GM12878 (cell line): ENCODE data around the gene STARD13. TPM values are rescaled to one million over a fixed set of nuclear protein-coding genes. Genes with fewer than 3 reads are reported as not detected.

Source experiments
- ATAC-seq: fragments of 200-7000 bp; cut with Tn5 transposase; 3 replicates; pipeline ENCODE4 v1.9.1; 2020; ENCODE audit warnings: mild to moderate bottlenecking, moderate library complexity
- BruUV-seq: library from RNA; stranded (reverse); fragments of 400-500 nt; replicated peaks from 2 replicates; lab custom pipeline; 2021; lab: Mats Ljungman, UMichigan
- CTCF ChIA-PET: fragments of 300-600 bp; sonication (Branson Sonifier 250); formaldehyde crosslinking; extraction: SDS; loops from one replicate; lab custom pipeline; 2021; ENCODE audit warnings: inconsistent platforms; lab: Yijun Ruan, JAX
- POLR2A ChIA-PET: fragments of 350-600 bp; formaldehyde crosslinking; extraction: SDS; loops from one replicate; lab custom pipeline; 2021; ENCODE audit warnings: inconsistent platforms; lab: Charles Lee
- RAD21 ChIA-PET: fragments of 300-600 bp; sonication (Branson Sonifier 250); formaldehyde crosslinking; loops from one replicate; lab custom pipeline; 2023; ENCODE audit warnings: antibody characterized with exemption; ENCODE audit not compliant: unreplicated experiment; lab: Charles Lee
- SMC1A ChIA-PET: fragments of 300-600 bp; sonication (Branson Sonifier 250); formaldehyde crosslinking; loops from one replicate; lab custom pipeline; 2023; ENCODE audit not compliant: unreplicated experiment, uncharacterized antibody; lab: Charles Lee
- DNase-seq: peaks from one replicate; pipeline ENCODE4 v3.0.0-alpha.2; 2011; ENCODE audit warnings: low read depth, low spot score
- FAIRE-seq: peaks from 3 replicates; lab custom pipeline; 2011; peaks lifted over from hg19 to GRCh38; lab: Jason Lieb, UNC
- H2AFZ ChIP-seq: 2 replicates; pipeline ENCODE4 v1.6.0; 2011; ENCODE audit warnings: low read depth, low read length, control low read depth; ENCODE audit not compliant: control insufficient read depth
- H3K27ac ChIP-seq: 2 replicates; pipeline ENCODE4 v1.5.1; 2011; ENCODE audit warnings: control low read depth; ENCODE audit not compliant: control insufficient read depth, insufficient read depth
- H3K27me3 ChIP-seq, 2 experiments: replicated peaks in 1 of 2; 2 replicates each; pipeline versions ENCODE4 v1.6.0 to v1.6.1; 2011; ENCODE audit warnings: low read length in 1 of 2; ENCODE audit not compliant: control insufficient read depth in 2 of 2, insufficient read depth in 2 of 2
- H3K36me3 ChIP-seq, 2 experiments: 2 replicates each; pipeline ENCODE4 v1.5.1; 2011; ENCODE audit warnings: low read length in 1 of 2; ENCODE audit not compliant: control insufficient read depth in 2 of 2, insufficient read depth in 2 of 2
- H3K4me1 ChIP-seq: 2 replicates; pipeline ENCODE4 v1.6.1; 2011; ENCODE audit warnings: mild to moderate bottlenecking, low read length, moderate library complexity, mixed read lengths; ENCODE audit not compliant: control insufficient read depth, insufficient read depth
- H3K4me2 ChIP-seq: 2 replicates; pipeline ENCODE4 v1.6.0; 2011; ENCODE audit warnings: control low read depth; ENCODE audit not compliant: control insufficient read depth, insufficient read depth
- H3K4me3 ChIP-seq: fragments of 200-600 bp; sonication (generic); 2 replicates; pipeline ENCODE4 v1.5.1; 2016
- H3K79me2 ChIP-seq: 2 replicates; pipeline ENCODE4 v1.6.0; 2011; ENCODE audit warnings: low read length; ENCODE audit not compliant: control insufficient read depth, insufficient read depth
- H3K9ac ChIP-seq: 2 replicates; pipeline ENCODE4 v1.8.0; 2011; ENCODE audit warnings: low read length, control low read depth, mixed read lengths; ENCODE audit not compliant: control insufficient read depth, insufficient read depth
- H3K9me3 ChIP-seq: replicated peaks from 3 replicates; pipeline ENCODE4 v1.5.1; 2011; ENCODE audit warnings: mild to moderate bottlenecking, low read length; ENCODE audit not compliant: control insufficient read depth, insufficient read depth
- H4K20me1 ChIP-seq: 2 replicates; pipeline ENCODE4 v1.6.0; 2011; ENCODE audit not compliant: control insufficient read depth, insufficient read depth
- BACH1 ChIP-seq: fragments of 450-650 bp; IDR thresholded peaks from 2 replicates; pipeline ENCODE4 v1.6.1; 2017; ENCODE audit warnings: mild to moderate bottlenecking, borderline replicate concordance
- BMI1 ChIP-seq: fragments of 450-650 bp; IDR thresholded peaks from 2 replicates; pipeline ENCODE4 v1.6.1; 2016; ENCODE audit warnings: mild to moderate bottlenecking, moderate library complexity, borderline replicate concordance
- DPF2 ChIP-seq: fragments of 450-650 bp; IDR thresholded peaks from 2 replicates; pipeline ENCODE4 v1.6.1; 2017; ENCODE audit warnings: mild to moderate bottlenecking
- EGR1 ChIP-seq, 2 experiments: IDR thresholded peaks; 1 replicate in 1 of 2; 2 replicates in 1 of 2; pipeline ENCODE4 v1.6.1; 2011 to 2012; ENCODE audit warnings: low read depth in 2 of 2, low read length in 2 of 2, borderline replicate concordance in 1 of 2, mild to moderate bottlenecking in 1 of 2, moderate library complexity in 1 of 2
- EZH2 ChIP-seq: IDR thresholded peaks from 2 replicates; pipeline ENCODE4 v1.6.1; 2012; ENCODE audit warnings: low read depth, mild to moderate bottlenecking, control low read depth, inconsistent platforms, low read length, borderline replicate concordance; ENCODE audit not compliant: control insufficient read depth
- FOXK2 ChIP-seq: fragments of 450-650 bp; IDR thresholded peaks from 2 replicates; pipeline ENCODE4 v1.6.1; 2017; ENCODE audit warnings: mild to moderate bottlenecking, moderate library complexity
- KAT2A ChIP-seq: conservative IDR thresholded peaks from 2 replicates; pipeline ENCODE4 v1.6.1; 2011; ENCODE audit warnings: low read depth, low read length; ENCODE audit not compliant: control insufficient read depth
- NFIC ChIP-seq: IDR thresholded peaks from 2 replicates; pipeline ENCODE4 v1.6.1; 2012; ENCODE audit warnings: low read depth, mild to moderate bottlenecking, inconsistent platforms, low read length, moderate library complexity
- POLR2A ChIP-seq: IDR thresholded peaks from 2 replicates; pipeline ENCODE4 v1.6.1; 2011; ENCODE audit warnings: low read depth, mild to moderate bottlenecking, low read length
- RUNX3 ChIP-seq: IDR thresholded peaks from 2 replicates; pipeline ENCODE4 v1.6.1; 2012; ENCODE audit warnings: low read length, inconsistent platforms
- SMC3 ChIP-seq: IDR thresholded peaks from 2 replicates; pipeline ENCODE4 v1.6.1; 2011; ENCODE audit warnings: low read length, improper control_type of control experiment, borderline replicate concordance
- TAF1 ChIP-seq: IDR thresholded peaks from 2 replicates; pipeline ENCODE4 v1.6.1; 2011; ENCODE audit warnings: mild to moderate bottlenecking, low read depth, low read length, borderline replicate concordance
- WGBS: methylation state at CpG from one replicate; pipeline ENCODE4 v1.1.6; 2016; ENCODE audit warnings: low lambda C conversion rate; ENCODE audit not compliant: insufficient replicate concordance, insufficient coverage; ENCODE audit errors: missing lambda C conversion rate; 5-methylcytosine and 5-hydroxymethylcytosine counted together
- in situ Hi-C: fragments of 300-500 bp; cut with MboI; formaldehyde crosslinking; loops from 9 replicates; pipeline ENCODE4 v1.14.3; 2018; ENCODE audit warnings: mixed read lengths
- intact Hi-C: fragments of 100-400 bp; cut with micrococcal nuclease; formaldehyde crosslinking; loops from one replicate; pipeline ENCODE4 v1.14.2; 2022; ENCODE audit not compliant: unreplicated experiment
- polyA plus RNA-seq, 11 experiments: library from polyadenylated mRNA; depleted of rRNA in 4 of 11; unstranded in 6 of 11; stranded (reverse) in 5 of 11; fragments of >200 nt; fragmentation: Nextera tagmentation in 4 of 11; fragmentation: Illumina TruSeq in 1 of 11; extraction: Ambion mirVana in 4 of 11; extraction: Trizol in 1 of 11; gene quantifications; 1 replicate in 1 of 11; 2 replicates in 10 of 11; pipeline versions ENCODE4 v1.2.1 to v1.2.3, GENCODE V29; 2011 to 2016; ENCODE audit warnings: inconsistent platforms in 2 of 11, missing spikeins in 2 of 11, low read depth in 1 of 11
- total RNA-seq, 4 experiments: library from RNA; depleted of rRNA in 3 of 4; stranded (reverse); fragments of >200 nt in 3 of 4; fragmentation: Illumina TruSeq in 1 of 4; extraction: Trizol in 1 of 4; gene quantifications; 2 replicates each; pipeline versions ENCODE4 v1.2.1 to v1.2.3, GENCODE V29; 2013 to 2021
- TF ChIP-seq, protein P1 (sequence below): fragments of 450-650 bp; IDR thresholded peaks from 2 replicates; pipeline ENCODE4 v1.6.1; 2017; ENCODE audit warnings: mild to moderate bottlenecking, moderate library complexity
- TF ChIP-seq, protein P2 (sequence below): IDR thresholded peaks from 2 replicates; pipeline ENCODE4 v1.6.1; 2012; ENCODE audit warnings: low read depth, low read length, improper control_type of control experiment

Gene STARD13
- total and polyA plus RNA-seq, 10 of the 15 experiments (the other 5 are each of a cell fraction or from before 2014, with no cell fraction given): 4.0 to 41.6 (median 10.1) TPM

DNA sequence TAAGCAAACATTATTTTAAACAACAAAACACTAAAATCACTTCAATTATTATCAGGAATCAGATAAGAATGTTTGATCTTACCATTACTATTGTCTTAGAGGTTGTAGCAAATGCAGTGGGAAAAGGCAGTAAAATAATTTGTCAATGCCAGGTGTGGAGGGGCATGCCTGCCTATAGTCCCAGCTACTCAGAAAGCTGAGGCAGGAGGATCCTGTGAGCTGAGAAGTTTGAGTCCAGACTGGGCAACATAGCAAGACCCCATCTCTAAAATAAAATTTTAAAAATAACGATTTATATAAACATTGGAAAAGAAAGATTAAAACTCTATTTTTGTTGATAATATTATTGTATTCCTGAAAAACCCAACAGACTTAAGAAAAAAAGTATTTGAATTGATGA is 202.5 kb downstream of the STARD13 start:
- H3K27ac ChIP-seq: no peak overlapping the region
- H3K36me3 ChIP-seq: no peaks in the 10 kb centered on the region
- WGBS: 100% methylated on average over 1 of the region's 1 CpG
- no peak overlapping the region for H3K9ac ChIP-seq
- TF ChIP-seq RUNX3 (no peak), EGR1 (IDR thresholded peaks at IDR 0.05; ENCODE audit: borderline replicate concordance in 1 of 2, low read depth in 2 of 2, low read length in 2 of 2) (no peak), TAF1 (no peak), DPF2 (no peak), SMC3 (no peak), FOXK2 (no peak), NFIC (no peak), BMI1 (no peak), POLR2A (no peak), KAT2A (no peak), EZH2 (no peak), BACH1 (no peak)
- TF ChIP-seq, protein P1, sequence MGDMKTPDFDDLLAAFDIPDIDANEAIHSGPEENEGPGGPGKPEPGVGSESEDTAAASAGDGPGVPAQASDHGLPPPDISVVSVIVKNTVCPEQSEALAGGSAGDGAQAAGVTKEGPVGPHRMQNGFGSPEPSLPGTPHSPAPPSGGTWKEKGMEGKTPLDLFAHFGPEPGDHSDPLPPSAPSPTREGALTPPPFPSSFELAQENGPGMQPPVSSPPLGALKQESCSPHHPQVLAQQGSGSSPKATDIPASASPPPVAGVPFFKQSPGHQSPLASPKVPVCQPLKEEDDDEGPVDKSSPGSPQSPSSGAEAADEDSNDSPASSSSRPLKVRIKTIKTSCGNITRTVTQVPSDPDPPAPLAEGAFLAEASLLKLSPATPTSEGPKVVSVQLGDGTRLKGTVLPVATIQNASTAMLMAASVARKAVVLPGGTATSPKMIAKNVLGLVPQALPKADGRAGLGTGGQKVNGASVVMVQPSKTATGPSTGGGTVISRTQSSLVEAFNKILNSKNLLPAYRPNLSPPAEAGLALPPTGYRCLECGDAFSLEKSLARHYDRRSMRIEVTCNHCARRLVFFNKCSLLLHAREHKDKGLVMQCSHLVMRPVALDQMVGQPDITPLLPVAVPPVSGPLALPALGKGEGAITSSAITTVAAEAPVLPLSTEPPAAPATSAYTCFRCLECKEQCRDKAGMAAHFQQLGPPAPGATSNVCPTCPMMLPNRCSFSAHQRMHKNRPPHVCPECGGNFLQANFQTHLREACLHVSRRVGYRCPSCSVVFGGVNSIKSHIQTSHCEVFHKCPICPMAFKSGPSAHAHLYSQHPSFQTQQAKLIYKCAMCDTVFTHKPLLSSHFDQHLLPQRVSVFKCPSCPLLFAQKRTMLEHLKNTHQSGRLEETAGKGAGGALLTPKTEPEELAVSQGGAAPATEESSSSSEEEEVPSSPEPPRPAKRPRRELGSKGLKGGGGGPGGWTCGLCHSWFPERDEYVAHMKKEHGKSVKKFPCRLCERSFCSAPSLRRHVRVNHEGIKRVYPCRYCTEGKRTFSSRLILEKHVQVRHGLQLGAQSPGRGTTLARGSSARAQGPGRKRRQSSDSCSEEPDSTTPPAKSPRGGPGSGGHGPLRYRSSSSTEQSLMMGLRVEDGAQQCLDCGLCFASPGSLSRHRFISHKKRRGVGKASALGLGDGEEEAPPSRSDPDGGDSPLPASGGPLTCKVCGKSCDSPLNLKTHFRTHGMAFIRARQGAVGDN: no peak
- TF ChIP-seq, protein P2, sequence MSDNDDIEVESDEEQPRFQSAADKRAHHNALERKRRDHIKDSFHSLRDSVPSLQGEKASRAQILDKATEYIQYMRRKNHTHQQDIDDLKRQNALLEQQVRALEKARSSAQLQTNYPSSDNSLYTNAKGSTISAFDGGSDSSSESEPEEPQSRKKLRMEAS: no peak
- in situ Hi-C loops (no loop called here), intact Hi-C loops (no loop called here)
- no peak overlapping the region for H3K4me3 ChIP-seq
- ChIA-PET CTCF (interaction anchor here (0.9 kb wide), 1 partner anchor 460 kb away, joined by 3 read pairs; no protein-coding TSS in a partner anchor), RAD21 (no interaction called here), SMC1A (interaction anchor here (1.3 kb wide), 1 partner anchor 25 kb away, joined by 3 read pairs; no protein-coding TSS in a partner anchor), POLR2A (no interaction called here)
- no TSS peak for BruUV-seq
- H3K4me1 ChIP-seq: peaks cover 5% of the 10 kb centered on the region
- H4K20me1 ChIP-seq: no peaks in the 10 kb centered on the region
- no peaks in the 10 kb centered on the region for H3K9me3 ChIP-seq
- no peaks in the 10 kb centered on the region for H3K27me3 ChIP-seq
- no peak for DNase-seq
- no peak overlapping the region for H2AFZ ChIP-seq
- FAIRE-seq: no peak
- H3K4me2 ChIP-seq: no peak overlapping the region
- H3K79me2 ChIP-seq: no peaks in the 10 kb centered on the region
- ATAC-seq: no peak
